ENCODE results near the gene ELL. TPM values are rescaled to one million over a fixed set of nuclear protein-coding genes. Genes with fewer than 3 reads are reported as not detected.
A peak's percentile ranks its signal among the peaks of the same experiment; 100 is the strongest.

The ELL gene
- total RNA-seq, 2 experiments from 2014 or later, result 22.9 to 33.7 TPM

DNA sequence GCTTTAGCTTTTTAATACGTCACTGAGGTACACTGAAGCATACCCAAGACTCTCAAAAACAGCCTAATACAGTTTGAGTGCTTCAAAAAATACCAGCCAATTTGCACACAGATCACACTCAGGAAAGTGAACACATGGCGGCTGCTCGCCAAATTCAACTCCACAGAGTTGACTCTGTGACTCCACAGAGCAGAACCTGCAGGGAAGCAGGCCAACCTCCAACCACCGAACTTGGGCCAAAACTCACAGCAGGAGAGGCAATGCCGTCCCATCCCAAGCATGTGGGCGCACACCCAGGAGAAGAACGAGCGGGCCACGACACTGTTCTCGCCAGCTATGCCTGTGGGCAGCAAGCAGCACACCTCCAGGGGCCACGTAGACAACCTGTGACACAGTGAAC, 21.1 kb downstream of the ELL start:
- H3K27me3 Mint-ChIP-seq, result no peaks in the 10 kb centered on the region
- DNase-seq (no peak), ATAC-seq (no peak)
- peak overlapping the region; percentile 71 for H3K27ac Mint-ChIP-seq
- H3K4me1 Mint-ChIP-seq, result peaks cover 94% of the 10 kb centered on the region
- CTCF ChIA-PET, result interaction anchor here (0.9 to 12.5 kb wide), 5 partner anchors 9 to 50 kb away, joined by 3 to 145 read pairs (median 5); partner anchors contain the start of gene ELL
- H3K9me3 Mint-ChIP-seq (ENCODE audit: low read depth), result no peaks in the 10 kb centered on the region
- no peak overlapping the region for H3K4me3 Mint-ChIP-seq
- peaks cover 1% of the 10 kb centered on the region for H3K36me3 Mint-ChIP-seq

DNA sequence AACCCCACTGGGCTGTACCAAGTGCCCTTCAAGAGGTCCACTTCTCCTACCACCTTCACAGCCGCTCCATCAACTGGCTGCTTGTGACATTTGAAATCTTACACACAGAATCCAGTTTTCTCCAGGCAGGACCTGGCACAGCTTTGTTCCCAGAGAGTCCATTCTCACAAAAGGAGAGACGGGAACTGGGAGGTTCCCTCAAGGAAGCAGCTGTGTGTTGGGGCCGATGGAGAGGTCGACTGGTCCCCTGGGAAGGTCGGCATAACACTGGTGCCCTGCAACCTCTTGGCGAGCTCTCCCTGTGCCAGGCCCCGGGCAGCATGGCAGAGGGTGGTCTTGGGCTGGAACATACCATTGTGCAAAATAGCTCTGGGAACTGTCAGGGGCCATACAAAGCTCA, 21.5 kb downstream of the ELL start:
- no peak overlapping the region for H3K4me3 Mint-ChIP-seq
- DNase-seq, result no peak
- CTCF ChIA-PET, result interaction anchor here (0.9 to 1.6 kb wide), 4 partner anchors 9 to 50 kb away, joined by 3 to 6 read pairs (median 4); no protein-coding TSS in a partner anchor
- no peaks in the 10 kb centered on the region for H3K27me3 Mint-ChIP-seq
- H3K4me1 Mint-ChIP-seq, result peaks cover 94% of the 10 kb centered on the region
- no peak for ATAC-seq
- peak overlapping the region; percentile 71 for H3K27ac Mint-ChIP-seq
- peaks cover 1% of the 10 kb centered on the region for H3K36me3 Mint-ChIP-seq
- H3K9me3 Mint-ChIP-seq (ENCODE audit: low read depth), result no peaks in the 10 kb centered on the region

DNA sequence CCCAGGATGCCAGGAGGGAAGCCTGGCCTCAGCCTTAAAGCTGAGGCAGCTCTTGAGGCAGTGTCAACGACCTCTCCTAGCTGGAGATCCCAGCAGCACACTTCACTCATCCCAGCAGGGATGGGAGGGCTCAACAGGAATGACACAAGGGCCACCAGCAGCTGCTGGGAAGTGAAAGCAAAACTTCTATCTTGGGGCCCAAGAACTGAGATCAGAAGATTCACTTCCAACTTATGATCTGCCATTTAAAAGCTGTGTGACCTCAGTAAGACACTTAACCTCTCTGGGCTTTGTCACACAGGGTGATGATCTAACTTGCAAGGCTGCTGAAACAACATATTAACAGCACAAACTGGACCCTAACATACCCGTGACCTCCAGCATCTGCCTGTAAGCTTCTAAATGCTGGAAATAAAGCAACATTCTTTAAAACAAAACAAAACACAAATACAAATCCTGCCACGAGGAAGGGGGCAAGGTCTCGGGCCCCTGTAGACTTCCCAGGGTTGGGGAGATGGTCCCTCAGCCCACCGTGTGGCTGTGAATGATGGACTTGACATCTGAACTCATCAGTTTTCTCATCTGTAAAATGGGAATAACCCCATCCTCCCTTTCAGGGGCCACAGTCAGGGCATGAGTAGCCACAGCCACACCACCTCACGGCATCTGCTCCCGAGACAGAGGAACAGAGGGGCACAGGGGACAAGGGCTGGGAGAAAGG, 22.7 kb downstream of the ELL start:
- no peaks in the 10 kb centered on the region for H3K27me3 Mint-ChIP-seq
- H3K4me1 Mint-ChIP-seq, result peaks cover 94% of the 10 kb centered on the region
- ATAC-seq, result no peak
- no peak overlapping the region for H3K4me3 Mint-ChIP-seq
- H3K36me3 Mint-ChIP-seq, result peaks cover 1% of the 10 kb centered on the region
- H3K27ac Mint-ChIP-seq, result peak overlapping the region; percentile 77
- no peak for DNase-seq
- CTCF ChIA-PET, result interaction anchor here (0.9 to 7.3 kb wide), 9 partner anchors 8 to 348 kb away, joined by 3 to 69 read pairs (median 4); no protein-coding TSS in a partner anchor
- no peaks in the 10 kb centered on the region for H3K9me3 Mint-ChIP-seq (ENCODE audit: low read depth)

- DNase-seq (no peak), ATAC-seq (no peak)
- CTCF ChIA-PET, result interaction anchor here (1.0 to 7.3 kb wide), 14 partner anchors 10 to 350 kb away, joined by 3 to 69 read pairs (median 8); partner anchors contain the start of genes ELL, KXD1 and REX1BD
- Mint-ChIP-seq H3K4me3 (no peak overlapping the region), H3K27me3 (no peaks in the 10 kb centered on the region), H3K27ac (peak overlapping the region; percentile 82), H3K4me1 (peaks cover 86% of the 10 kb centered on the region), H3K36me3 (peaks cover 1% of the 10 kb centered on the region), H3K9me3 (ENCODE audit: low read depth) (no peaks in the 10 kb centered on the region)
Measured at GRCh38 chr19:18496980-18497256, 25.0 kb downstream of the ELL start.

DNA sequence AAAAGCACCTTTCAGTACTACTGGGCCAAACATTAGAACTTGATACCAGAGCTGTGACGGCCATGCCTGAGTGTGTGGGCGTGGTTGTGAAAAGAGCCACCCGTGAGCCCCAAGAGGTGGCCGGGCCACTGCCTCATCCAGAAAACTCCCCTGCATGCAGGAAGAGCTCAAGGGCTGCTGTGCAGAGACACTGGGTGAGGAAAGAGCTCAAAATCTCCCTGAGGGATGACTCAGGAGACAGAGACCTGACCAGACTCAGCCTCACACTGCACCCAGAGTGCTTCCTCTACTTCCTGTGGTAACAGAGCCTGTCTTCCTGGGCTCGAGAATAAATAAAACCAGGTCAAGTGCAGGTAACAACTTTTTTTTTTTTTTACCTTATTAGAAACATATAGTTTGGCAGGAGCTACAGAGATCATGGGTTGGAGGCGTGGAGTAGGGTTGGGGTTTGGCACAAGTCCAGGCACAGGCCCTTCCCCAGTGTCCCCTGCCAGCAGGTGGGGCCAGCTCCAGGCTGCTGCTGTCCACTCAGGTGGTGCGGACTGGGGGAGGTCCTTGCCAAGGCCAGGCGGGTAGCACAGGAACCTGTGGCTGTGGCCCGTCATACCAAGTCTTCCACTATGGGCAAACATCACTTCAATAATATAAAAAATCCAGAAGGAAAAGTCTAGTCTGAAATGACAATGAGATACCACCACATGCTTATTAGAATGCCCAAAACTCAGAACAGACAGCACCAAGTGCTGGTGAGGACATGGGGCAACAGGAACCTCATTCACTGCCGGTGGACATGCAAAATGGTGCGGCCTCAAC, 25.5 kb downstream of the ELL start:
- Mint-ChIP-seq H3K4me1 (peaks cover 81% of the 10 kb centered on the region), H3K36me3 (peaks cover 1% of the 10 kb centered on the region), H3K4me3 (peak overlapping the region; percentile 57), H3K27me3 (no peaks in the 10 kb centered on the region), H3K9me3 (ENCODE audit: low read depth) (no peaks in the 10 kb centered on the region), H3K27ac (peak overlapping the region; percentile 95)
- peak; percentile 83 for DNase-seq
- peak; percentile 83 for ATAC-seq
- CTCF ChIA-PET, result interaction anchor here (0.6 to 7.3 kb wide), 19 partner anchors 10 to 351 kb away, joined by 3 to 69 read pairs (median 7); partner anchors contain the start of genes ELL, FKBP8, KXD1 and REX1BD

GRCh38 chr19:18495204-18495911, 26.5 kb downstream of the ELL start:
- peak; percentile 55 for ATAC-seq

DNA sequence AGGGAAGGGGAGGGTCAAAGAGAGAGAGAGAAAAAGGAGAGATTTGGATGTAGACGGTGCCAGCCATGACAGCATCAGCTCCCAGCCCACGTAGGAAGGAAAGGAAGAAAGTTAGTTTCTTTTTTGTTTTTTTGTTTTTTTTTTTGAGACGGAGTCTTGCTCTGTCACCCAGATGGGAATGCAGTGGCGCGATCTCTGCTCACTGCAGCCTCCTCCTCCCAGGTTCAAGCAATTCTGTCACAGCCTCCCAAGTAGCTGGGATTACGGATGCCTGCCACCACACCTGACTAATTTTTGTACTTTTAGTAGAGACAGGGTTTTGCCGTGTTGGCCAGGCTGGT, 27.6 kb downstream of the ELL start:
- H3K36me3 Mint-ChIP-seq, result no peaks in the 10 kb centered on the region
- no peak for DNase-seq
- CTCF ChIA-PET, result interaction anchor here (0.7 to 7.3 kb wide), 7 partner anchors 12 to 95 kb away, joined by 3 to 69 read pairs (median 7); partner anchors contain the start of gene ELL
- no peaks in the 10 kb centered on the region for H3K27me3 Mint-ChIP-seq
- peak; percentile 13 for ATAC-seq
- H3K4me3 Mint-ChIP-seq, result peak overlapping the region; percentile 48
- no peaks in the 10 kb centered on the region for H3K9me3 Mint-ChIP-seq (ENCODE audit: low read depth)
- H3K27ac Mint-ChIP-seq, result peak overlapping the region; percentile 95
- H3K4me1 Mint-ChIP-seq, result peaks cover 66% of the 10 kb centered on the region

More at GRCh38 chr19:18495204-18495911, 26.5 kb downstream of the ELL start:
- Mint-ChIP-seq H3K9me3 (ENCODE audit: low read depth) (no peaks in the 10 kb centered on the region), H3K4me1 (peaks cover 76% of the 10 kb centered on the region), H3K4me3 (peak overlapping the region; percentile 57), H3K27me3 (no peaks in the 10 kb centered on the region), H3K27ac (peak overlapping the region; percentile 95), H3K36me3 (no peaks in the 10 kb centered on the region)
- DNase-seq, result peak; percentile 66
- CTCF ChIA-PET, result interaction anchor here (0.8 to 7.3 kb wide), 15 partner anchors 9 to 93 kb away, joined by 3 to 69 read pairs (median 7); partner anchors contain the start of genes ELL, FKBP8, KXD1 and REX1BD

- Mint-ChIP-seq H3K36me3 (no peaks in the 10 kb centered on the region), H3K4me1 (peaks cover 60% of the 10 kb centered on the region), H3K9me3 (ENCODE audit: low read depth) (no peaks in the 10 kb centered on the region), H3K27ac (peak overlapping the region; percentile 95), H3K27me3 (no peaks in the 10 kb centered on the region), H3K4me3 (peak overlapping the region; percentile 48)
- no peak for ATAC-seq
- no peak for DNase-seq
- CTCF ChIA-PET, result interaction anchor here (0.8 to 7.3 kb wide), 6 partner anchors 12 to 96 kb away, joined by 3 to 69 read pairs (median 7); partner anchors contain the start of gene ELL
Measured at GRCh38 chr19:18493440-18494266, 28.2 kb downstream of the ELL start.

DNA sequence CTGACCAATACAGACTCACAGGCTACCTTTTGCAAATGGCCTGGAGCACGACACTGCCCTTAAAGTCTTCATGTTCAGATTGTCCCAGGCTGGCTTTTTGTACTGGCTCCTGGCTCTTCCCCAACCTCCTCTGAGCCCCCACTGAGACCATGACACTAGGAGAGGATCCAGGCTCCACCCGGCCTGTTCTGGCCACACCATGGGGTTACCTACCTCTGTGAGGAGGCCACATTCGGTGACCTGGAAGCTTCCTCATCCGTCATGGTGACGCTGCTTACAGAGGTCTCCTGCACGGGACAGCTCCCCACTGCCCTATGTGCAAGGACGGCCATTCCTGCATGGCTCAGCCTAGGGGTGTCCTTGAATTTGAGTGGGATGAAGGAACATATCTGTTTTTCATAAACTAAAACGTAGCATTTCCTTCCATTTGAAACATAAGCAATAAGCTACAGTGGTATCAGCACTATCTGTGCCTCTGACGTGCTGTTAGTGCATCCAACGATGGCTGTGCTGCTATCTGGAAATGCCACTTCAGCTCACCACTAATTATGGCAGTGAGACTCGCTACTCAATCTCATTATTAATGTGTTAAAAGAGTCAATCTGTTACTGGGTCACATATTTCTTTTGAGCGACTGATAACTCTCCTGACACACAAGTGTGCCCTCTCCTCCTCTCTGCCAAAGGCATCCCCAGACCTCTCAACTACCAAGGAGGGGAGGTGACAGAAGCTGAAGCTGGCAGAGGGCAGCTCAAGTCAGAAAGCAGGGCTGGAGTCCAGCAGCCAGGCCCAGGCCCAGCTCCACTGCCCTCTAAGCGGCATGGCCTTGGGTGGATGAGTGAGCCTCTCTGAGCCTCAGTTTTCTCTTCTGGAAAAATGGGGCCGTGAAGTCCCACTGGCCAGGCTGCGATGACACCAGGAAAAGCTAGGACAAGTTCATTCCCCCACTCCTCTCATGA, 29.6 kb downstream of the ELL start:
- Mint-ChIP-seq H3K9me3 (ENCODE audit: low read depth) (no peaks in the 10 kb centered on the region), H3K4me3 (no peak overlapping the region), H3K36me3 (no peaks in the 10 kb centered on the region), H3K27ac (peak overlapping the region; percentile 59), H3K27me3 (no peaks in the 10 kb centered on the region), H3K4me1 (peaks cover 61% of the 10 kb centered on the region)
- CTCF ChIA-PET, result interaction anchor here (1.1 to 7.3 kb wide), 4 partner anchors 11 to 27 kb away, joined by 3 to 69 read pairs (median 4); no protein-coding TSS in a partner anchor
- no peak for ATAC-seq
- DNase-seq, result no peak

GRCh38 chr19:18490728-18491127, 31.1 kb downstream of the ELL start:
- Mint-ChIP-seq H3K27ac (no peak overlapping the region), H3K27me3 (no peaks in the 10 kb centered on the region), H3K36me3 (no peaks in the 10 kb centered on the region), H3K4me1 (peaks cover 61% of the 10 kb centered on the region), H3K9me3 (ENCODE audit: low read depth) (no peaks in the 10 kb centered on the region), H3K4me3 (no peak overlapping the region)
- ATAC-seq, result no peak
- CTCF ChIA-PET, result interaction anchor here (1.0 to 1.9 kb wide), 5 partner anchors 10 to 97 kb away, joined by 3 to 6 read pairs (median 4); partner anchors contain the start of gene REX1BD
- DNase-seq, result no peak

- H3K4me1 Mint-ChIP-seq, result peaks cover 59% of the 10 kb centered on the region
Measured at GRCh38 chr19:18489627-18490184, 32.2 kb downstream of the ELL start.

More at GRCh38 chr19:18489627-18490184, 32.2 kb downstream of the ELL start:
- CTCF ChIA-PET, result interaction anchor here (1.4 to 1.9 kb wide), 3 partner anchors 12 to 31 kb away, joined by 3 to 6 read pairs (median 4); no protein-coding TSS in a partner anchor
- Mint-ChIP-seq H3K27me3 (no peaks in the 10 kb centered on the region), H3K36me3 (no peaks in the 10 kb centered on the region), H3K4me3 (no peak overlapping the region), H3K9me3 (ENCODE audit: low read depth) (no peaks in the 10 kb centered on the region), H3K27ac (no peak overlapping the region)
- ATAC-seq (no peak), DNase-seq (no peak)
